HEK293T (cell line): Measurements from ENCODE around the gene POLR3B.
A peak's percentile ranks its signal among the peaks of the same experiment; 100 is the strongest.

Experiments
- CTCF ChIA-PET: fragments of 350-600 bp; formaldehyde crosslinking; extraction: SDS; loops from one replicate; lab custom pipeline; 2021; ENCODE audit warnings: antibody characterized with exemption, inconsistent platforms; lab: Yijun Ruan, JAX
- POLR2A ChIA-PET: fragments of 350-600 bp; formaldehyde crosslinking; extraction: SDS; loops from one replicate; lab custom pipeline; 2020; ENCODE audit warnings: antibody characterized with exemption, inconsistent platforms; lab: Yijun Ruan, JAX
- DNase-seq: peaks from one replicate; pipeline ENCODE4 v3.0.0; 2012; ENCODE audit warnings: mixed read lengths; ENCODE audit errors: extremely low spot score
- ARNT ChIP-seq: fragments of 450-650 bp; IDR thresholded peaks from 2 replicates; pipeline ENCODE4 v1.6.1; 2017; ENCODE audit warnings: mild to moderate bottlenecking
- BHLHE40 ChIP-seq: fragments of 450-650 bp; IDR thresholded peaks from 2 replicates; pipeline ENCODE4 v1.6.1; 2016; ENCODE audit warnings: mild to moderate bottlenecking, moderate library complexity, borderline replicate concordance
- CTBP1 ChIP-seq: fragments of 450-650 bp; IDR thresholded peaks from 2 replicates; pipeline ENCODE4 v1.6.1; 2016; ENCODE audit warnings: borderline replicate concordance
- ELF4 ChIP-seq: fragments of 450-650 bp; IDR thresholded peaks from 2 replicates; pipeline ENCODE4 v1.6.1; 2017; ENCODE audit warnings: antibody characterized with exemption
- FOXA1 ChIP-seq: fragments of 450-650 bp; IDR thresholded peaks from 2 replicates; pipeline ENCODE4 v1.6.1; 2016; ENCODE audit warnings: mild to moderate bottlenecking
- FOXK2 ChIP-seq: fragments of 450-650 bp; IDR thresholded peaks from 2 replicates; pipeline ENCODE4 v1.6.1; 2016; ENCODE audit warnings: mild to moderate bottlenecking
- FOXM1 ChIP-seq: fragments of 450-650 bp; IDR thresholded peaks from 2 replicates; pipeline ENCODE4 v1.6.1; 2017; ENCODE audit warnings: mild to moderate bottlenecking, borderline replicate concordance
- HDGF ChIP-seq: fragments of 450-650 bp; IDR thresholded peaks from 2 replicates; pipeline ENCODE4 v1.6.1; 2017; ENCODE audit warnings: antibody characterized with exemption, borderline replicate concordance
- L3MBTL2 ChIP-seq: fragments of 450-650 bp; conservative IDR thresholded peaks from 2 replicates; pipeline ENCODE4 v1.6.1; 2016; ENCODE audit warnings: mild to moderate bottlenecking
- LEF1 ChIP-seq: fragments of 450-650 bp; IDR thresholded peaks from 2 replicates; pipeline ENCODE4 v1.6.1; 2017; ENCODE audit warnings: mild to moderate bottlenecking, borderline replicate concordance
- NFRKB ChIP-seq: fragments of 450-650 bp; IDR thresholded peaks from 2 replicates; pipeline ENCODE4 v1.6.1; 2016; ENCODE audit warnings: mild to moderate bottlenecking, moderate library complexity
- SP1 ChIP-seq: fragments of 450-650 bp; IDR thresholded peaks from 2 replicates; pipeline ENCODE4 v1.6.1; 2017
- SUZ12 ChIP-seq: fragments of 450-650 bp; IDR thresholded peaks from 2 replicates; pipeline ENCODE4 v1.6.1; 2016; ENCODE audit warnings: mild to moderate bottlenecking
- TARDBP ChIP-seq: fragments of 450-650 bp; IDR thresholded peaks from 2 replicates; pipeline ENCODE4 v1.6.1; 2016
- ZNF384 ChIP-seq: fragments of 450-650 bp; IDR thresholded peaks from 2 replicates; pipeline ENCODE4 v1.6.1; 2016
- TF ChIP-seq, protein P1 (sequence below): fragments of 450-650 bp; IDR thresholded peaks from 2 replicates; pipeline ENCODE4 v1.6.1; 2016

The POLR3B gene

GRCh38 chr12:106445053-106445452 is 87.5 kb downstream of the POLR3B start:
- POLR2A ChIA-PET: no interaction called here
- no peak for TF ChIP-seq ELF4
- no peak for TF ChIP-seq FOXK2
- TF ChIP-seq NFRKB: no peak
- TF ChIP-seq, protein P1, sequence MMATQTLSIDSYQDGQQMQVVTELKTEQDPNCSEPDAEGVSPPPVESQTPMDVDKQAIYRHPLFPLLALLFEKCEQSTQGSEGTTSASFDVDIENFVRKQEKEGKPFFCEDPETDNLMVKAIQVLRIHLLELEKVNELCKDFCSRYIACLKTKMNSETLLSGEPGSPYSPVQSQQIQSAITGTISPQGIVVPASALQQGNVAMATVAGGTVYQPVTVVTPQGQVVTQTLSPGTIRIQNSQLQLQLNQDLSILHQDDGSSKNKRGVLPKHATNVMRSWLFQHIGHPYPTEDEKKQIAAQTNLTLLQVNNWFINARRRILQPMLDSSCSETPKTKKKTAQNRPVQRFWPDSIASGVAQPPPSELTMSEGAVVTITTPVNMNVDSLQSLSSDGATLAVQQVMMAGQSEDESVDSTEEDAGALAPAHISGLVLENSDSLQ: no peak
- no peak for TF ChIP-seq CTBP1
- no peak for TF ChIP-seq FOXM1
- TF ChIP-seq ZNF384: no peak
- CTCF ChIA-PET: no interaction called here
- no peak for DNase-seq

GRCh38 chr12:106445959-106446358 is 88.4 kb downstream of the POLR3B start:
- no peak for DNase-seq
- no peak for TF ChIP-seq FOXA1
- TF ChIP-seq ELF4: no peak
- no peak for TF ChIP-seq NFRKB
- no peak for TF ChIP-seq SP1
- TF ChIP-seq FOXK2: no peak
- no peak for TF ChIP-seq ZNF384
- TF ChIP-seq L3MBTL2: no peak
- ChIA-PET CTCF (no interaction called here), POLR2A (interaction anchor here (0.5 kb wide), 1 partner anchor 264 kb away, joined by 3 read pairs; no protein-coding TSS in a partner anchor)

- DNase-seq: no peak
- ChIA-PET CTCF (no interaction called here), POLR2A (no interaction called here)
- TF ChIP-seq NFRKB (no peak), TARDBP (no peak), LEF1 (no peak), SP1 (no peak), FOXM1 (no peak), ELF4 (no peak), ZNF384 (no peak), FOXA1 (no peak), CTBP1 (no peak), SUZ12 (no peak), HDGF (no peak), FOXK2 (no peak), BHLHE40 (no peak), ARNT (no peak), L3MBTL2 (no peak)
- TF ChIP-seq, protein P1: no peak
These were observed 89.0 kb downstream of the POLR3B start for GRCh38 chr12:106446419-106447092.

DNA sequence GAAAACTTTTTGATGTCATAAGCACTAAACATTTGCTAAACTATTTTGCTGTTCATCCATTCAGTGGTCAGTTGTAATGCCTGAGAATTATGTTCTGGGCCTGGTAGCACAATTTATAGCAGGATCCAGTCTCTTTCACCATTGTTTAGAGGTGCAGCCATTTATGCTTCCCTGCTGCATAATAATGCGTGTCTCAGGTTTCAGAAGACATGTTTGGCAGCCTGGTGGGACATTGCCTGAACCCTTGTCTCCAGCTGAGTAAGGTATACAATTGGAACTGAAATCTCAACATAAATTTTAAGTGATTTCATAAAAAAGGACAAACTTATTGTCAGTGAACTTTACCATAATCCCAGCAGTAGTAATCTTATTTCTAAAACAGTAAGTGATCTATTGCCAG is 94.8 kb downstream of the POLR3B start:
- POLR2A ChIA-PET: no interaction called here
- CTCF ChIA-PET: no interaction called here
- TF ChIP-seq, protein P1: peak; percentile 71
- no peak for TF ChIP-seq SP1
- DNase-seq: peak; percentile 21

DNA sequence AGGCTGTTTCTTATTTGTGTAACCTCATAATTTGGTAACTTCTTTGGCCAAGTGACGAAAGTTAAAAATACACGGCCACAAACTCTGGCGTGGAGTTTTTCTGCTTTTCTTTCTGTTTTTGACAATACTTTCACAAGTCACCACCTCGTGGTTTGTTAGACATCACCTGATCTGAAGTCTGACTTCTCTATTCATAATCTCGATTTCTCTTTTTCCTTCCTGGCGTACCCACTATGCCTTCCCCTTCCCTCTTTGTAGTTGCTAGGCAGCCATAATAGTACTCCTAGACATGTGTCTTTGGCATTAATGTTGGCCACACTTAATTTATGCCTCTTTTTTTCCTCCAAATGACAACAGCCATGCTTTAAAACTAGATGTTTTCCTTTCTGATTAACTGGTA is 97.6 kb downstream of the POLR3B start:
- no peak for DNase-seq
- POLR2A ChIA-PET: no interaction called here
- no peak for TF ChIP-seq BHLHE40
- CTCF ChIA-PET: no interaction called here

DNA sequence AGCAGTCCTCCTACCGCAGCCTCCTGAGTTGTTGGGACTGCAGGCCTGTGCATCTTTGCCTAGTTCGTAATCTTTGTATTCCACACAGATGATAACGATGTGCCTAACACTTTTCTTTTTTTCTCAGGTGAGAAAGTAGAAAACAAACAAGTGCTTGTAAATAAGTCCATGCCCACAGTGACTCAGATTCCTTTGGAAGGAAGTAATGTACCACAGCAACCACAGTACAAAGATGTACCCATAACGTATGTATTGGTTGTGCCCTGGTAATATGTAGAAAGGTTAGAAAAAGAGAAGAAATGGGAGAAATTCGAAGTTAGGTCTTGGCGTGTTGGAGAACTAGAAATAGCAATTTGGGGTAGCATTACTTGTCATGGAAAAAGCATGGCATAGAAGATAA is 101.6 kb downstream of the POLR3B start:
- ChIA-PET CTCF (interaction anchor here (1.2 kb wide), 1 partner anchor 10 kb away, joined by 3 read pairs; no protein-coding TSS in a partner anchor), POLR2A (no interaction called here)
- TF ChIP-seq HDGF (no peak), SP1 (no peak), L3MBTL2 (no peak), SUZ12 (no peak), BHLHE40 (no peak), FOXK2 (no peak), ZNF384 (no peak), FOXM1 (no peak), CTBP1 (no peak), LEF1 (no peak), ARNT (no peak), ELF4 (no peak), TARDBP (no peak), FOXA1 (no peak), NFRKB (no peak)
- TF ChIP-seq, protein P1: no peak
- DNase-seq: no peak

- ChIA-PET CTCF (interaction anchor here (1.2 kb wide), 1 partner anchor 10 kb away, joined by 3 read pairs; no protein-coding TSS in a partner anchor), POLR2A (no interaction called here)
- no peak for DNase-seq
- TF ChIP-seq SUZ12 (no peak), CTBP1 (no peak), ELF4 (no peak), NFRKB (no peak), L3MBTL2 (no peak), FOXM1 (no peak)
These were observed 102.0 kb downstream of the POLR3B start for GRCh38 chr12:106459534-106459933.
